ENCODE measurements around the gene PBX3. TPM values are rescaled to one million over a fixed set of nuclear protein-coding genes. Genes with fewer than 3 reads are reported as not detected.

Gene PBX3
- total RNA-seq, 1 donor from 2014 or later: 74.2 TPM

DNA sequence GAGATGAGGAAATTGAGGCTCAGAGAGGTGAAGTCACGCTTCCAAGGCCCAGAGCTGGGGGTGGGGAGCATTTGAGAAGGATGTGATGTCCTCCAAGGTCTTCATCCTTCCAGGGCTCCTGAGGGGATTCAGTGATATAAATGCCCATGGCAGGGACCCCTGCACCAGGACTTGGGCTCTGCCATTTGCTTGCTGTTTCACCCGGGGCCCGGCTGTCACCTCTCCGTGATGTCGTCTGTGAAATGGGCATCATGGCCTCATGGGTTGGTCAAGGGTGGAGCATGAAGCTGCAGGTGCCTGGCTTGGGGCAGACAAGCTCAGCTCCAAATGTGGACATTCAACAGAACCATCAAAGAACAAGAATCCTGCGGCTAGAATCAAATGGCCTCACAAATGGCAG is 253.1 kb downstream of the PBX3 start:
- TF ChIP-seq, protein P1, sequence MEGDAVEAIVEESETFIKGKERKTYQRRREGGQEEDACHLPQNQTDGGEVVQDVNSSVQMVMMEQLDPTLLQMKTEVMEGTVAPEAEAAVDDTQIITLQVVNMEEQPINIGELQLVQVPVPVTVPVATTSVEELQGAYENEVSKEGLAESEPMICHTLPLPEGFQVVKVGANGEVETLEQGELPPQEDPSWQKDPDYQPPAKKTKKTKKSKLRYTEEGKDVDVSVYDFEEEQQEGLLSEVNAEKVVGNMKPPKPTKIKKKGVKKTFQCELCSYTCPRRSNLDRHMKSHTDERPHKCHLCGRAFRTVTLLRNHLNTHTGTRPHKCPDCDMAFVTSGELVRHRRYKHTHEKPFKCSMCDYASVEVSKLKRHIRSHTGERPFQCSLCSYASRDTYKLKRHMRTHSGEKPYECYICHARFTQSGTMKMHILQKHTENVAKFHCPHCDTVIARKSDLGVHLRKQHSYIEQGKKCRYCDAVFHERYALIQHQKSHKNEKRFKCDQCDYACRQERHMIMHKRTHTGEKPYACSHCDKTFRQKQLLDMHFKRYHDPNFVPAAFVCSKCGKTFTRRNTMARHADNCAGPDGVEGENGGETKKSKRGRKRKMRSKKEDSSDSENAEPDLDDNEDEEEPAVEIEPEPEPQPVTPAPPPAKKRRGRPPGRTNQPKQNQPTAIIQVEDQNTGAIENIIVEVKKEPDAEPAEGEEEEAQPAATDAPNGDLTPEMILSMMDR (IDR thresholded peaks at IDR 0.05; ENCODE audit: unreplicated experiment): no peak
- no peak for DNase-seq (ENCODE audit: low spot score in 2 of 2, unreplicated experiment in 2 of 2)
- no peaks in the 10 kb centered on the region for H3K36me3 Mint-ChIP-seq

DNA sequence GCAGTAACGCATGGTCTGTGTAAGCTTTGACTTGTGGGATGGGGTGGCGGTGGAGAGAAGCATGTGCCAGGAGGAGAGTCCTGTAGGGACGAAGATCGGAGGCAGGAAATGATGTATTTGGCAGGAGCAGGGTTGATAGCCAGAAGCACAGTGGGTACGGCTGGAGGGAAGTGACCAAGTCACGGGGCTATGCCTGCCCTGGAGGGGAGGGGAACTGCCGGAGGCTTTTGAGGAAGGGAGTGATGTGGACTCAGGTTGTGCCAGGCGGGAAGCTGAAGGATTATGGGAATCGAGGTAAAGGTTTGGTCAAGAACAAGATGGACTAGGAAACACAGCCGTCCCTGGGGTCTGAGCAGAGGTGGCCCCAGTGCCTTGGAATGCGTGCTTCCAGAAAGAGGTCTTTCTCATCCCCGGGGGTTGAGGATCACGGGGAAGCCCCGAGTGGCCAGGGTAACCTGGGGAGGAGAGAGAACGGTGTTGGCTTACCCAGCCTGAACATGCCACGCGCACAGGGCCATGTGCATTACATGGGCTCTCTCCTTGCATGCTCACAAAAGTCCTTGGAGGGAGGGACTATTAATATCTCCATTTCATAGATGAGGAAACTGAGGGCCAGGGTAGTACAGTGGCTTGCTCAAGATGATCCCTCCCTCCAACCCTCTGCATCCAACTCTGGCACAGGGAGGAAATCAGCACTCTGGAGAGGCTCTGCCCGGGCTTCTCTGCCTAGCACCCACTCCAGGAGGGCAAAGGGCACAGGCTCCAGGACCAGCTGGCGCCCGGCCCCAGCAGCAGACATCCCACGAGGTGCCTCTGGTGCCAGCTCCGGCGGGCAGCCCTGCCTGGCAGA is 253.8 kb downstream of the PBX3 start:
- H3K9me3 Mint-ChIP-seq: no peaks in the 10 kb centered on the region
- no peak overlapping the region for H3K4me3 Mint-ChIP-seq
- H3K27me3 Mint-ChIP-seq (ENCODE audit: low read depth): peaks cover 8% of the 10 kb centered on the region
- no peaks in the 10 kb centered on the region for H3K4me1 Mint-ChIP-seq
- TF ChIP-seq, protein P1 (IDR thresholded peaks at IDR 0.05; ENCODE audit: unreplicated experiment): no peak
- no peaks in the 10 kb centered on the region for H3K36me3 Mint-ChIP-seq
- DNase-seq (ENCODE audit: low spot score in 2 of 2, unreplicated experiment in 2 of 2): no peak
- H3K27ac Mint-ChIP-seq: no peak overlapping the region

More for the DNA sequence above, 253.1 kb downstream of the PBX3 start:
- Mint-ChIP-seq H3K4me3 (no peak overlapping the region), H3K9me3 (no peaks in the 10 kb centered on the region), H3K27ac (no peak overlapping the region), H3K27me3 (ENCODE audit: low read depth) (peaks cover 8% of the 10 kb centered on the region), H3K4me1 (no peaks in the 10 kb centered on the region)

GRCh38 chr9:126001581-126002225 is 254.5 kb downstream of the PBX3 start:
- H3K4me1 Mint-ChIP-seq: no peaks in the 10 kb centered on the region
- TF ChIP-seq, protein P1 (IDR thresholded peaks at IDR 0.05; ENCODE audit: unreplicated experiment): no peak
- no peak overlapping the region for H3K27ac Mint-ChIP-seq
- no peak overlapping the region for H3K4me3 Mint-ChIP-seq
- H3K36me3 Mint-ChIP-seq: no peaks in the 10 kb centered on the region
- no peak for DNase-seq (ENCODE audit: low spot score in 2 of 2, unreplicated experiment in 2 of 2)
- H3K27me3 Mint-ChIP-seq (ENCODE audit: low read depth): peaks cover 6% of the 10 kb centered on the region
- H3K9me3 Mint-ChIP-seq: no peaks in the 10 kb centered on the region

GRCh38 chr9:126002476-126003350 is 255.5 kb downstream of the PBX3 start:
- Mint-ChIP-seq H3K27me3 (ENCODE audit: low read depth) (peaks cover 4% of the 10 kb centered on the region), H3K27ac (no peak overlapping the region), H3K4me1 (no peaks in the 10 kb centered on the region), H3K9me3 (no peaks in the 10 kb centered on the region), H3K4me3 (no peak overlapping the region), H3K36me3 (no peaks in the 10 kb centered on the region)
- TF ChIP-seq, protein P1 (IDR thresholded peaks at IDR 0.05; ENCODE audit: unreplicated experiment): no peak
- no peak for DNase-seq (ENCODE audit: low spot score in 2 of 2, unreplicated experiment in 2 of 2)

GRCh38 chr9:126009047-126009446 is 261.9 kb downstream of the PBX3 start:
- no peak overlapping the region for H3K4me3 Mint-ChIP-seq
- TF ChIP-seq, protein P1 (IDR thresholded peaks at IDR 0.05; ENCODE audit: unreplicated experiment): no peak
- no peaks in the 10 kb centered on the region for H3K4me1 Mint-ChIP-seq
- H3K27me3 Mint-ChIP-seq (ENCODE audit: low read depth): peaks cover 2% of the 10 kb centered on the region
- H3K9me3 Mint-ChIP-seq: peaks cover 21% of the 10 kb centered on the region
- no peak for DNase-seq (ENCODE audit: low spot score in 2 of 2, unreplicated experiment in 2 of 2)
- no peaks in the 10 kb centered on the region for H3K36me3 Mint-ChIP-seq
- H3K27ac Mint-ChIP-seq: no peak overlapping the region

Measured in mesothelial cell of epicardium (in vitro differentiated cells).